Osteoblast (primary cell): ENCODE data around the gene CARD10. TPM values are rescaled to one million over a fixed set of nuclear protein-coding genes. Genes with fewer than 3 reads are reported as not detected.
A peak's percentile ranks its signal among the peaks of the same experiment; 100 is the strongest.

Experiments used
- DNase-seq: peaks from one replicate; pipeline ENCODE4 v3.0.0; 2011; ENCODE audit warnings: low spot score, mixed read lengths; ENCODE audit not compliant: insufficient read length; ENCODE audit errors: missing footprints
- H2AFZ ChIP-seq: 2 replicates; pipeline ENCODE4 v1.6.0; 2011; ENCODE audit warnings: mild to moderate bottlenecking, low read length
- H3K27ac ChIP-seq: 2 replicates; pipeline ENCODE4 v1.5.1; 2011; ENCODE audit warnings: mild to moderate bottlenecking, low read depth, low read length, moderate library complexity
- H3K27me3 ChIP-seq: 2 replicates; pipeline ENCODE4 v1.6.0; 2012; ENCODE audit warnings: mild to moderate bottlenecking, control low read depth, inconsistent platforms, low read length, moderate library complexity; ENCODE audit not compliant: insufficient read depth
- H3K36me3 ChIP-seq: 2 replicates; pipeline ENCODE4 v1.5.1; 2011; ENCODE audit warnings: mild to moderate bottlenecking, low read length, control low read depth, moderate library complexity; ENCODE audit not compliant: insufficient read depth
- H3K4me1 ChIP-seq: 2 replicates; pipeline ENCODE4 v1.5.1; 2011; ENCODE audit warnings: mild to moderate bottlenecking, low read length, control low read depth, moderate library complexity; ENCODE audit not compliant: insufficient read depth
- H3K4me2 ChIP-seq: 2 replicates; pipeline ENCODE4 v1.6.0; 2011; ENCODE audit warnings: mild to moderate bottlenecking, low read length; ENCODE audit not compliant: insufficient read depth
- H3K4me3 ChIP-seq: fragments of 200-600 bp; sonication (generic); 3 replicates; pipeline ENCODE4 v1.5.1; 2012; ENCODE audit warnings: mild to moderate bottlenecking, low read length, inconsistent platforms; ENCODE audit not compliant: insufficient read depth
- H3K79me2 ChIP-seq: 2 replicates; pipeline ENCODE4 v1.6.0; 2012; ENCODE audit warnings: mild to moderate bottlenecking, low read length, control low read depth, inconsistent platforms; ENCODE audit not compliant: insufficient read depth
- H3K9me3 ChIP-seq: 2 replicates; pipeline ENCODE4 v1.5.1; 2011; ENCODE audit warnings: low read depth, low read length, control low read depth
- H4K20me1 ChIP-seq: 2 replicates; pipeline ENCODE4 v1.6.0; 2012; ENCODE audit warnings: mild to moderate bottlenecking, low read length, control low read depth; ENCODE audit not compliant: insufficient read depth
- CTCF ChIP-seq: IDR thresholded peaks from 2 replicates; pipeline ENCODE4 v1.5.1; 2011; ENCODE audit warnings: mild to moderate bottlenecking, low read depth, low read length, moderate library complexity; ENCODE audit errors: extremely low read depth
- total RNA-seq: library from RNA; depleted of rRNA; stranded (reverse); fragments of >200 nt; gene quantifications from 2 replicates; pipeline ENCODE4 v1.2.3, GENCODE V29; 2012

Gene CARD10
- total RNA-seq, 1 donor, result 11.9 TPM

- no peak overlapping the region for H3K4me3 ChIP-seq
- no peak overlapping the region for H3K4me2 ChIP-seq
Measured at GRCh38 chr22:37547251-37547741, 28.1 kb upstream of the CARD10 start.

GRCh38 chr22:37546437-37547250 is 27.4 kb upstream of the CARD10 start:
- Histone ChIP-seq H3K36me3 (no peaks in the 10 kb centered on the region), H3K4me3 (peak overlapping the region; percentile 57), H4K20me1 (no peaks in the 10 kb centered on the region), H3K9me3 (no peaks in the 10 kb centered on the region), H3K4me2 (peak overlapping the region; percentile 76), H3K4me1 (peaks cover 45% of the 10 kb centered on the region), H3K79me2 (no peaks in the 10 kb centered on the region), H2AFZ (peak overlapping the region; percentile 68), H3K27me3 (no peaks in the 10 kb centered on the region), H3K27ac (peak overlapping the region; percentile 86)
- peak; percentile 92 for DNase-seq
- TF ChIP-seq CTCF, result peak; percentile 16

More at GRCh38 chr22:37547251-37547741, 28.1 kb upstream of the CARD10 start:
- Histone ChIP-seq H4K20me1 (no peaks in the 10 kb centered on the region), H3K4me1 (peaks cover 40% of the 10 kb centered on the region), H2AFZ (peak overlapping the region; percentile 67), H3K36me3 (no peaks in the 10 kb centered on the region), H3K27me3 (no peaks in the 10 kb centered on the region), H3K27ac (peak overlapping the region; percentile 58), H3K9me3 (no peaks in the 10 kb centered on the region), H3K79me2 (no peaks in the 10 kb centered on the region)
- peak; percentile 51 for DNase-seq
- TF ChIP-seq CTCF, result no peak

- Histone ChIP-seq H3K4me3 (peak overlapping the region; percentile 57), H3K79me2 (no peaks in the 10 kb centered on the region), H3K27me3 (no peaks in the 10 kb centered on the region), H3K27ac (peak overlapping the region; percentile 86), H2AFZ (peak overlapping the region; percentile 68), H3K4me1 (peaks cover 44% of the 10 kb centered on the region), H3K9me3 (no peaks in the 10 kb centered on the region), H3K36me3 (no peaks in the 10 kb centered on the region), H3K4me2 (peak overlapping the region; percentile 76), H4K20me1 (no peaks in the 10 kb centered on the region)
- DNase-seq, result peak; percentile 98
- TF ChIP-seq CTCF, result no peak
Measured at GRCh38 chr22:37545703-37546436, 26.7 kb upstream of the CARD10 start.
